ENCODE data around the gene HMG20A. TPM values are rescaled to one million over a fixed set of nuclear protein-coding genes. Genes with fewer than 3 reads are reported as not detected.

HMG20A gene
- total RNA-seq, 2 donors from 2014 or later = 30.9 to 34.7 TPM

GRCh38 chr15:77514641-77515402 lies 94.1 kb downstream of the HMG20A start:
- H3K36me3 ChIP-seq = no peaks in the 10 kb centered on the region
- H3K4me1 ChIP-seq = peaks cover 0 to 19% of the 10 kb centered on the region in 2 donors
- no peaks in the 10 kb centered on the region for H3K27me3 ChIP-seq
- H3K27ac ChIP-seq = no peak overlapping the region
- H3K9me3 ChIP-seq = no peaks in the 10 kb centered on the region
- TF ChIP-seq CTCF (IDR thresholded peaks at IDR 0.05) = no peak
- no peak overlapping the region for H3K4me3 ChIP-seq
- DNase-seq (ENCODE audit: low spot score) = no peak

GRCh38 chr15:77515613-77516012 lies 94.9 kb downstream of the HMG20A start:
- peaks cover 0 to 11% of the 10 kb centered on the region in 2 donors for H3K4me1 ChIP-seq
- no peak overlapping the region for H3K27ac ChIP-seq
- DNase-seq (ENCODE audit: low spot score) = no peak
- H3K27me3 ChIP-seq = no peaks in the 10 kb centered on the region
- no peaks in the 10 kb centered on the region for H3K36me3 ChIP-seq
- no peaks in the 10 kb centered on the region for H3K9me3 ChIP-seq
- TF ChIP-seq CTCF (IDR thresholded peaks at IDR 0.05) = no peak
- no peak overlapping the region for H3K4me3 ChIP-seq

- no peak for DNase-seq (ENCODE audit: low spot score)
- Histone ChIP-seq H3K4me1 (peaks cover 0 to 7% of the 10 kb centered on the region in 2 donors), H3K27ac (no peak overlapping the region), H3K4me3 (no peak overlapping the region), H3K36me3 (no peaks in the 10 kb centered on the region), H3K9me3 (no peaks in the 10 kb centered on the region), H3K27me3 (no peaks in the 10 kb centered on the region)
- TF ChIP-seq CTCF (IDR thresholded peaks at IDR 0.05) = no peak
Observed at GRCh38 chr15:77516076-77516475, 95.4 kb downstream of the HMG20A start.

GRCh38 chr15:77516786-77517185 lies 96.1 kb downstream of the HMG20A start:
- TF ChIP-seq CTCF (IDR thresholded peaks at IDR 0.05) = no peak
- peaks cover 0 to 5% of the 10 kb centered on the region in 2 donors for H3K4me1 ChIP-seq
- H3K9me3 ChIP-seq = no peaks in the 10 kb centered on the region
- H3K27ac ChIP-seq = no peak overlapping the region
- no peaks in the 10 kb centered on the region for H3K36me3 ChIP-seq
- no peak for DNase-seq (ENCODE audit: low spot score)
- no peaks in the 10 kb centered on the region for H3K27me3 ChIP-seq
- no peak overlapping the region for H3K4me3 ChIP-seq

- Histone ChIP-seq H3K27me3 (no peaks in the 10 kb centered on the region), H3K27ac (no peak overlapping the region), H3K4me1 (peaks cover 0 to 5% of the 10 kb centered on the region in 2 donors), H3K4me3 (no peak overlapping the region), H3K36me3 (no peaks in the 10 kb centered on the region), H3K9me3 (no peaks in the 10 kb centered on the region)
- no peak for DNase-seq (ENCODE audit: low spot score)
- TF ChIP-seq CTCF (IDR thresholded peaks at IDR 0.05) = no peak
Observed at GRCh38 chr15:77517579-77517978, 96.9 kb downstream of the HMG20A start.

- no peak for TF ChIP-seq CTCF (IDR thresholded peaks at IDR 0.05)
- no peak overlapping the region for H3K4me3 ChIP-seq
- no peak for DNase-seq (ENCODE audit: low spot score)
- H3K36me3 ChIP-seq = no peaks in the 10 kb centered on the region
- H3K27ac ChIP-seq = no peak overlapping the region
- peaks cover 0 to 3% of the 10 kb centered on the region in 2 donors for H3K4me1 ChIP-seq
- no peaks in the 10 kb centered on the region for H3K9me3 ChIP-seq
- H3K27me3 ChIP-seq = no peaks in the 10 kb centered on the region
Observed at GRCh38 chr15:77518458-77518857, 97.8 kb downstream of the HMG20A start.
